Measurements from ENCODE around the gene USP44. TPM values are rescaled to one million over a fixed set of nuclear protein-coding genes. Genes with fewer than 3 reads are reported as not detected.
A peak's percentile ranks its signal among the peaks of the same experiment; 100 is the strongest.

USP44 gene
- total RNA-seq, 4 donors from 2014 or later = 0.31 to 2.6 (median 0.89) TPM

DNA sequence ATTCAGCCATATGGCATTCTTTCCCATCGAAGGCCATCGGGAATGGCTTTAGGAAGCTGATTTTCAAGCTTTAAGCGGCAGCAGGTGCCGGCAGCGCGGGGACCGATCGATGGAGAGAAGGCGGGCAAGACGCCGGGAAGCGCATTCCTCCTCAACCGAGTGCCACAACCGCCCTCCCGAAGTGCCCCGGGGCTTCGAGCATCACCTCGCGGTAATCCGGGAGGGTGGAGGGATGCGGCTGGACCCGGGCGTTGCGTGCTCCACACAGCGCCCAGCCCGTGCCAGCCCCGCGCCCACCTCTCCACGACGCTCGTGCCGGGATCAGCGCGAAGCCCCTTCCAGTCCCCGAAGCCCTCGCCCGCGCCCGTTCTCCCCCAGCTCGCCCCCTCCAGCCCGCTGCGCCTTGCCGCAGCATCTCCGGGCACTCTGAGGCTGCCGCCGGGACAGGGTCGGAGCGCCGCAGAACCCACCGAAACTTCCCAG lies 3.2 kb downstream of the USP44 start:
- no peaks in the 10 kb centered on the region for H3K36me3 ChIP-seq
- DNase-seq (ENCODE audit: low spot score in 2 of 2) = peak in 1 of 2 donors; percentile 71
- no peaks in the 10 kb centered on the region for H3K9me3 ChIP-seq
- peak overlapping the region; percentile 72 for H3K27ac ChIP-seq
- TF ChIP-seq POLR2AphosphoS5 (IDR thresholded peaks at IDR 0.05) (no peak), EP300 (IDR thresholded peaks at IDR 0.05) (no peak), POLR2A (IDR thresholded peaks at IDR 0.05) (no peak)
- TF ChIP-seq, protein P1, sequence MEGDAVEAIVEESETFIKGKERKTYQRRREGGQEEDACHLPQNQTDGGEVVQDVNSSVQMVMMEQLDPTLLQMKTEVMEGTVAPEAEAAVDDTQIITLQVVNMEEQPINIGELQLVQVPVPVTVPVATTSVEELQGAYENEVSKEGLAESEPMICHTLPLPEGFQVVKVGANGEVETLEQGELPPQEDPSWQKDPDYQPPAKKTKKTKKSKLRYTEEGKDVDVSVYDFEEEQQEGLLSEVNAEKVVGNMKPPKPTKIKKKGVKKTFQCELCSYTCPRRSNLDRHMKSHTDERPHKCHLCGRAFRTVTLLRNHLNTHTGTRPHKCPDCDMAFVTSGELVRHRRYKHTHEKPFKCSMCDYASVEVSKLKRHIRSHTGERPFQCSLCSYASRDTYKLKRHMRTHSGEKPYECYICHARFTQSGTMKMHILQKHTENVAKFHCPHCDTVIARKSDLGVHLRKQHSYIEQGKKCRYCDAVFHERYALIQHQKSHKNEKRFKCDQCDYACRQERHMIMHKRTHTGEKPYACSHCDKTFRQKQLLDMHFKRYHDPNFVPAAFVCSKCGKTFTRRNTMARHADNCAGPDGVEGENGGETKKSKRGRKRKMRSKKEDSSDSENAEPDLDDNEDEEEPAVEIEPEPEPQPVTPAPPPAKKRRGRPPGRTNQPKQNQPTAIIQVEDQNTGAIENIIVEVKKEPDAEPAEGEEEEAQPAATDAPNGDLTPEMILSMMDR (IDR thresholded peaks at IDR 0.05) = no peak
- peaks cover 7% of the 10 kb centered on the region for H3K4me1 ChIP-seq
- peak overlapping the region; percentile 70 for H3K4me3 ChIP-seq
- H3K27me3 ChIP-seq = peaks cover 3% of the 10 kb centered on the region
- 3% methylated on average over 11 of the region's 50 CpGs for WGBS

DNA sequence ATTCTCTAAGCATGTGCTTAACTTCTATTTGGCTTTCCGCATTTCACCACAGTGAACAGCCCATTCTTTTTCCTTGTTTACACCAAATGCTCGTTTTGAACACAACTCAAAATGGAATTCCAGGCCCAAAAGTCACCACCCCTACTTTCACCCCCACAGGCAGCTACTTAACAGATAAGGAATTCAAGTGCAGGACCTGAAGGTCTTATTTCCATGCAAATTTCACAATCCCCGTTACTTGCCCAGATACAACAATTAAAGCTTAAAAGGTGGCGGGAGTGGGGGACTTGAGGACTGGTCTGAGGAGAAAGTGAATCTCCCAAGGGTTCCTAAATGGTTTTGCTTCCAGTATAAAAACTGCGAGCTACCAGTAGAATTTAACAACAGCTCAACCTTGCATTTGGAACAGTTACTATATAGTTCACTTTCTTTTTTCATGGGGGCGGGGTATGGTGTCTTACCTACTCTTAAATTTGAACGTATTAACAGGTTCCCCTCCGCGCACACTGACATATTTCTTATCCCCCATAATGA lies 3.7 kb downstream of the USP44 start:
- peaks cover 3% of the 10 kb centered on the region for H3K27me3 ChIP-seq
- peak overlapping the region; percentile 72 for H3K27ac ChIP-seq
- H3K36me3 ChIP-seq = no peaks in the 10 kb centered on the region
- H3K4me1 ChIP-seq = peaks cover 7% of the 10 kb centered on the region
- 37% methylated on average over 9 of the region's 9 CpGs for WGBS
- peak overlapping the region; percentile 70 for H3K4me3 ChIP-seq
- H3K9me3 ChIP-seq = no peaks in the 10 kb centered on the region
- no peak for TF ChIP-seq POLR2A (IDR thresholded peaks at IDR 0.05)
- no peak for TF ChIP-seq EP300 (IDR thresholded peaks at IDR 0.05)
- no peak for TF ChIP-seq POLR2AphosphoS5 (IDR thresholded peaks at IDR 0.05)
- TF ChIP-seq, protein P1 (IDR thresholded peaks at IDR 0.05) = no peak
- no peak for DNase-seq (ENCODE audit: low spot score in 2 of 2)

DNA sequence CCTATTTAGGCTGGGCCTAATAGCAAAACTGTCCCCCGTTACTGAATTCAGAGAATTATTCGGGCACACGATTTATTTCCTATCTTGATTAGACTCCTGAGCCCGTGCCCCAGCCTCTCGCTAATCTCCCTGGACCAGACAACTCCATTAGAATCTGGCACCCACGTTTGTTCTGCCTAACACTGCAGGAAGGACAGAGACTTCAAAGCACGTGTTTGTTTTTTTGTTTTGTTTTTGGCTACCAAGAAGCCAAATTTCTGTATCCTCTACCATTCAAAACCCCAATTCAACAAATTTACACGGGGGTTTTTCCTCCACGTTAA lies 4.8 kb downstream of the USP44 start:
- Histone ChIP-seq H3K4me1 (peaks cover 7% of the 10 kb centered on the region), H3K9me3 (no peaks in the 10 kb centered on the region), H3K36me3 (no peaks in the 10 kb centered on the region), H3K27me3 (peaks cover 3% of the 10 kb centered on the region), H3K4me3 (no peak overlapping the region), H3K27ac (no peak overlapping the region)
- TF ChIP-seq, protein P1 (IDR thresholded peaks at IDR 0.05) = no peak
- TF ChIP-seq POLR2A (IDR thresholded peaks at IDR 0.05) (no peak), POLR2AphosphoS5 (IDR thresholded peaks at IDR 0.05) (no peak), EP300 (IDR thresholded peaks at IDR 0.05) (no peak)
- DNase-seq (ENCODE audit: low spot score in 2 of 2) = no peak
- 77% methylated on average over 9 of the region's 9 CpGs for WGBS

DNA sequence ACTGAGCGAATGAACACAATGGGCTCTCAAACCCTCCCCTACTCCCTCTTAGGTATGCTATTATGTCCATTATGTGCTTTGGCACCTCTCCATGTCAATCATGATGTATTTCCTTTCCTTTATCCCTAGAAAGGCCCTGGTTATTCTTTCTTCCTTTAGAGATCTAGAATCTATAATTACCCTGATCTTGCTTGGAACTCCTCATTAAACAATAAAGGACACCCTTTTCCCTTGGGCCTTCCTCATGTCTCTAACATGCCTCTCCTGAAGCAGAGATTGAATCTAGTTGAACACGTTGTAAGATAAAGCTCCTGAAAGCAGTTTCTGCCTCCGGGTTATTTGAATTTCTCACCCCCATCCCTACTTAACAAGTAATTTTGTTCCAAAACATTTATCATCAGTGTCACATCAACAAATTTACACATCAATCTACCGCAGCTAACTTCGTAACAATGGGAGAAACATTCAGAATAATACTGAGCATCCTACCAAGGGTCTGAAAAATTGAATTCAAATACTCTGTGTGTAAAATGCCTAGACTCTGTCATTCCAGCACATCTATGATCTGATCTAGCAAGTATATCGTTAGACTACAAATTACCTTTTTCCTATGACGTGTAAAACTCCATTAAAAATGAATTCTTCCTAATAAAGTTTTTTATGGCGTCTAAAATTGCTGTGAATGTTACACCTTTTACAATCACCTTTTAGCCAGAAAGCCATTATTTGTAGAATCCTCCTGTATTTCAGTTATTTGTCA lies 5.4 kb downstream of the USP44 start:
- no peaks in the 10 kb centered on the region for H3K36me3 ChIP-seq
- no peak overlapping the region for H3K4me3 ChIP-seq
- H3K4me1 ChIP-seq = peaks cover 7% of the 10 kb centered on the region
- peaks cover 3% of the 10 kb centered on the region for H3K27me3 ChIP-seq
- TF ChIP-seq EP300 (IDR thresholded peaks at IDR 0.05) (no peak), POLR2A (IDR thresholded peaks at IDR 0.05) (no peak)
- TF ChIP-seq, protein P1 (IDR thresholded peaks at IDR 0.05) = no peak
- no peak overlapping the region for H3K27ac ChIP-seq
- no peak for DNase-seq (ENCODE audit: low spot score in 2 of 2)
- no peaks in the 10 kb centered on the region for H3K9me3 ChIP-seq
- 76% methylated on average over 8 of the region's 8 CpGs for WGBS

DNA sequence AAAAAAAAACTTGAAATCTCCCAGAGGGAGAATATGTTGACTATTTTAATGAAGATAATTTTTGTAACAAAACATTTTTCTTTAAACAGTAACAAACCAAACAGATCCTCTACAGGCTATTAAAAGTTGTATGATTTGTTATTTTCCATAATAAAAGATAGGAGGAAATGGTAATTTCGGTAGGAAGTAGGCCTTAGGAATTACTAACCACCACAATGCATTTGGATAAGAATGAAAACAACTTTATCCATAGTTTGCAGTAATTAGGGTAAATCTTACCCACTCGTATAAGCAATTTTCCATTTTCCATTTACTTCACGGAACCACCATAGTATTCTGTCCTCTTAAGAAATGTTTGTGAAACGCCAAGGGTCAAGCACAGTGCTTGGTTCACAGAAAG lies 6.0 kb downstream of the USP44 start:
- Histone ChIP-seq H3K4me3 (no peak overlapping the region), H3K4me1 (peaks cover 7% of the 10 kb centered on the region), H3K27me3 (peaks cover 3% of the 10 kb centered on the region), H3K36me3 (no peaks in the 10 kb centered on the region), H3K27ac (no peak overlapping the region), H3K9me3 (no peaks in the 10 kb centered on the region)
- TF ChIP-seq POLR2A (IDR thresholded peaks at IDR 0.05) (no peak), EP300 (IDR thresholded peaks at IDR 0.05) (no peak), POLR2AphosphoS5 (IDR thresholded peaks at IDR 0.05) (no peak)
- TF ChIP-seq, protein P1 (IDR thresholded peaks at IDR 0.05) = no peak
- 88% methylated on average over 4 of the region's 4 CpGs for WGBS
- no peak for DNase-seq (ENCODE audit: low spot score in 2 of 2)
